ENCODE measurements around the gene XXYLT1.

DNA sequence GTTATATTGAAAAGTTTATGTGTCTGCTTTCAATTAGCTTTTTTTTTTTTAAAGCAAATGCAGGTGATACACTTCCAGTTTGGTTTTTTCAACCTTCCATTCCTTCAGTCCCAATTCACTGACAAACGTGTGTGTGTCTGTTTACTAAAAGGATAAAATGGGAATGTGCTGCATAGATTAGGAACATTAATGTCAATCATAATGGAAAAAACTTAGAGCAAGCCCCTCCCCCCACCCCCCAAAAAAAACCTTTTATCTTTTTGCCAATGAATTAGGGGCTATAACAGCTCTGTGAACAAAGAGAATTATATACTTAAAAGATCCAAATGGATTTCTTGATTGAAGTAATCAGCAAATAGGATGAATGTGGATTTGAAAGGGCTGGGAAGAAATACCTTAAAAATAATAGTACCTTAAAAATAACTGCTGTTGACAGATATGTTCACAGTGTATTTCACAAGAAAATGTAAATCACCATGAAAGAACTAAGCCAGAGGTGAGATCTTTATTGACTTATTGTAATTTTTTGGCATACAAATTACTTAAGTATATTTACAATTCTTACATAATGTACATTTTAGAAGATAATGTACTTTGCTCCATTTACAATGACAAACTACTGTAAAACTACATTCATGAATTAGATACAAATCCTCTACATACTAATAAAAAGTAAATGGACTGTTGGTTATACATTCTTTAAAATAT, 3.5 kb upstream of the XXYLT1 start:
- TF ChIP-seq EZH2phosphoT487 (IDR thresholded peaks at IDR 0.05) = no peak
- TF ChIP-seq, protein P1, sequence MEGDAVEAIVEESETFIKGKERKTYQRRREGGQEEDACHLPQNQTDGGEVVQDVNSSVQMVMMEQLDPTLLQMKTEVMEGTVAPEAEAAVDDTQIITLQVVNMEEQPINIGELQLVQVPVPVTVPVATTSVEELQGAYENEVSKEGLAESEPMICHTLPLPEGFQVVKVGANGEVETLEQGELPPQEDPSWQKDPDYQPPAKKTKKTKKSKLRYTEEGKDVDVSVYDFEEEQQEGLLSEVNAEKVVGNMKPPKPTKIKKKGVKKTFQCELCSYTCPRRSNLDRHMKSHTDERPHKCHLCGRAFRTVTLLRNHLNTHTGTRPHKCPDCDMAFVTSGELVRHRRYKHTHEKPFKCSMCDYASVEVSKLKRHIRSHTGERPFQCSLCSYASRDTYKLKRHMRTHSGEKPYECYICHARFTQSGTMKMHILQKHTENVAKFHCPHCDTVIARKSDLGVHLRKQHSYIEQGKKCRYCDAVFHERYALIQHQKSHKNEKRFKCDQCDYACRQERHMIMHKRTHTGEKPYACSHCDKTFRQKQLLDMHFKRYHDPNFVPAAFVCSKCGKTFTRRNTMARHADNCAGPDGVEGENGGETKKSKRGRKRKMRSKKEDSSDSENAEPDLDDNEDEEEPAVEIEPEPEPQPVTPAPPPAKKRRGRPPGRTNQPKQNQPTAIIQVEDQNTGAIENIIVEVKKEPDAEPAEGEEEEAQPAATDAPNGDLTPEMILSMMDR (IDR thresholded peaks at IDR 0.05) = no peak
